Fibroblast of lung (primary cell): ENCODE data around the gene AMACR.

Experiments
- CTCF ChIP-seq, 2 donors: IDR thresholded peaks in 1 of 2; conservative IDR thresholded peaks in 1 of 2; 1 replicate in 1 of 2; 2 replicates in 1 of 2; pipeline ENCODE4 v1.5.1; 2011 to 2012; ENCODE audit warnings: low read length in 2 of 2, control low read depth in 1 of 2, inconsistent platforms in 1 of 2, low read depth in 1 of 2, mild to moderate bottlenecking in 1 of 2
- EZH2 ChIP-seq: IDR thresholded peaks from 2 replicates; pipeline ENCODE4 v1.5.1; 2012; ENCODE audit warnings: low read length, control low read depth, mild to moderate bottlenecking; ENCODE audit errors: missing control alignments

- TF ChIP-seq CTCF (conservative IDR thresholded peaks at IDR 0.05 in 1 of 2, IDR thresholded peaks at IDR 0.05 in 1 of 2; ENCODE audit: low read depth in 1 of 2, low read length in 2 of 2) (no peak), EZH2 (no peak)
These were observed 23.3 kb upstream of the AMACR start for GRCh38 chr5:34031117-34031516.
